Left renal cortex interstitium (tissue), 4 donors: ENCODE data around the gene MED13. TPM values are rescaled to one million over a fixed set of nuclear protein-coding genes. Genes with fewer than 3 reads are reported as not detected.
"Not testable (repeated sequence)": the region's sequence is repeated elsewhere in the genome, so short reads cannot be mapped to it uniquely, and the experiment has no call there.

Experiments
- DNase-seq, 4 donors: peaks; one replicate each; pipeline ENCODE4 v3.0.0-alpha.2; 2013; ENCODE audit warnings: low read depth in 4 of 4, low spot score in 2 of 4, missing footprints in 1 of 4
- polyA plus RNA-seq, 4 donors: library from polyadenylated mRNA; unstranded; fragments of 120-200 nt; gene quantifications; one replicate each; pipeline ENCODE4 v1.2.1, GENCODE V29; 2013; ENCODE audit not compliant: insufficient read length in 4 of 4

Gene MED13
- polyA plus RNA-seq, 4 donors = 40.6 to 49.1 (median 45.8) TPM

- DNase-seq = not testable (repeated sequence)
Measured at GRCh38 chr17:61998534-61998933, 66.5 kb downstream of the MED13 start.

GRCh38 chr17:61997664-61998063 is 67.4 kb downstream of the MED13 start:
- no peak for DNase-seq

GRCh38 chr17:61996916-61997605 is 68.0 kb downstream of the MED13 start:
- no peak for DNase-seq

- no peak for DNase-seq
Measured at GRCh38 chr17:61989509-61989908, 75.6 kb downstream of the MED13 start.

GRCh38 chr17:61986898-61987297 is 78.2 kb downstream of the MED13 start:
- DNase-seq = no peak

GRCh38 chr17:61984821-61985220 is 80.3 kb downstream of the MED13 start:
- no peak for DNase-seq

GRCh38 chr17:61981323-61981722 is 83.8 kb downstream of the MED13 start:
- no peak for DNase-seq

- DNase-seq = no peak
Measured at GRCh38 chr17:61980535-61980934, 84.5 kb downstream of the MED13 start.

GRCh38 chr17:61974115-61974514 is 91.0 kb downstream of the MED13 start:
- no peak for DNase-seq

GRCh38 chr17:61972311-61972710 is 92.8 kb downstream of the MED13 start:
- no peak for DNase-seq

GRCh38 chr17:61970030-61970429 is 95.0 kb downstream of the MED13 start:
- no peak for DNase-seq

- DNase-seq = no peak
Measured at GRCh38 chr17:61968757-61969156, 96.3 kb downstream of the MED13 start.

- DNase-seq = no peak
Measured at GRCh38 chr17:61967729-61968128, 97.3 kb downstream of the MED13 start.

- no peak for DNase-seq
Measured at GRCh38 chr17:61966191-61966590, 98.9 kb downstream of the MED13 start.

- DNase-seq = no peak
Measured at GRCh38 chr17:61955619-61956018, 109.5 kb downstream of the MED13 start.

- DNase-seq = no peak
Measured at GRCh38 chr17:61947367-61948078, 117.6 kb downstream of the MED13 start.

- no peak for DNase-seq
Measured at GRCh38 chr17:61946359-61946758, 118.7 kb downstream of the MED13 start.

- DNase-seq = no peak
Measured at GRCh38 chr17:61943117-61943516, 122.0 kb downstream of the MED13 start.

- no peak for DNase-seq
Measured at GRCh38 chr17:61942085-61942484, 123.0 kb downstream of the MED13 start.

- no peak for DNase-seq
Measured at GRCh38 chr17:61928101-61928436, 137.0 kb downstream of the MED13 start.

- DNase-seq = peak; percentile 87 to 95 (median 90)
Measured at GRCh38 chr17:61927208-61928100, 137.6 kb downstream of the MED13 start, which contains the start of gene INTS2. TSS of gene INTS2 (minus strand) at chr17:61927982. CDS start at chr17:61926644, 1,338 bp downstream.
